Endothelial cell of umbilical vein (primary cell): Measurements from ENCODE around the gene ARL8A. TPM values are rescaled to one million over a fixed set of nuclear protein-coding genes. Genes with fewer than 3 reads are reported as not detected.

Experiments
- BruUV-seq: library from RNA; stranded (reverse); fragments of 400-500 nt; replicated peaks from 2 replicates; lab custom pipeline; 2021; lab: Mats Ljungman, UMichigan
- CTCF ChIA-PET: fragments of 300-600, 350-600 bp; sonication (Branson Sonifier 250); formaldehyde crosslinking; loops from one replicate; lab custom pipeline; 2021; ENCODE audit warnings: antibody characterized with exemption, inconsistent platforms; lab: Charles Lee
- POLR2A ChIA-PET: fragments of 300-600, 350-600 bp; sonication (Branson Sonifier 250); formaldehyde crosslinking; loops from one replicate; lab custom pipeline; 2021; ENCODE audit warnings: antibody characterized with exemption, inconsistent platforms; lab: Charles Lee
- DNase-seq: peaks from one replicate; pipeline ENCODE4 v3.0.0-alpha.2; 2011; ENCODE audit warnings: low read depth, low spot score
- FAIRE-seq: peaks from 2 replicates; lab custom pipeline; 2011; peaks lifted over from hg19 to GRCh38; lab: Jason Lieb, UNC
- H2AFZ ChIP-seq: 2 replicates; pipeline ENCODE4 v1.6.0; 2012; ENCODE audit warnings: low read depth, low read length, control low read depth, inconsistent platforms
- H3K27ac ChIP-seq: 2 replicates; pipeline ENCODE4 v1.5.1; 2011; ENCODE audit warnings: low read depth, mild to moderate bottlenecking, control low read depth, low read length, moderate library complexity; ENCODE audit not compliant: insufficient read depth
- H3K27me3 ChIP-seq, 2 experiments: 2 replicates each; pipeline versions ENCODE4 v1.6.0 to v1.6.1; 2011; ENCODE audit warnings: low read length in 2 of 2, mixed read lengths in 1 of 2; ENCODE audit not compliant: control insufficient read depth in 2 of 2, insufficient read depth in 2 of 2
- H3K36me3 ChIP-seq, 2 experiments: 2 replicates in 1 of 2; 3 replicates in 1 of 2; pipeline ENCODE4 v1.5.1; 2011; ENCODE audit warnings: low read length in 2 of 2, mild to moderate bottlenecking in 1 of 2, moderate library complexity in 1 of 2; ENCODE audit not compliant: control insufficient read depth in 2 of 2, insufficient read depth in 2 of 2; ENCODE audit errors: extremely low read depth in 1 of 2
- H3K4me1 ChIP-seq: 3 replicates; pipeline ENCODE4 v1.5.1; 2011; ENCODE audit warnings: mild to moderate bottlenecking, low read length; ENCODE audit not compliant: control insufficient read depth, insufficient read depth; ENCODE audit errors: extremely low read depth
- H3K4me2 ChIP-seq: 2 replicates; pipeline ENCODE4 v1.6.1; 2011; ENCODE audit warnings: low read length, control low read depth, mixed read lengths; ENCODE audit not compliant: insufficient read depth
- H3K4me3 ChIP-seq, 3 experiments: fragments of 200-600 bp in 1 of 3; sonication (generic), shearing (Covaris generic) in 1 of 3; replicated peaks in 1 of 3; 2 replicates each; pipeline ENCODE4 v1.5.1; 2011 to 2016; ENCODE audit warnings: control low read depth in 3 of 3, low read length in 3 of 3, mild to moderate bottlenecking in 2 of 3, inconsistent platforms in 1 of 3, low read depth in 1 of 3, moderate library complexity in 1 of 3; ENCODE audit not compliant: insufficient read depth in 1 of 3
- H3K79me2 ChIP-seq: 2 replicates; pipeline ENCODE4 v1.6.0; 2012; ENCODE audit warnings: low read length, inconsistent platforms; ENCODE audit not compliant: control insufficient read depth, insufficient read depth
- H3K9ac ChIP-seq: replicated peaks from 2 replicates; pipeline ENCODE3; 2011; ENCODE audit warnings: low read length, control low read depth; ENCODE audit not compliant: insufficient read depth; ENCODE audit errors: extremely low read depth
- H3K9me1 ChIP-seq: replicated peaks from 3 replicates; pipeline ENCODE4 v1.6.0; 2011; ENCODE audit warnings: mild to moderate bottlenecking, low read length; ENCODE audit not compliant: control insufficient read depth, insufficient read depth; ENCODE audit errors: extremely low read depth
- H3K9me3 ChIP-seq: replicated peaks from 2 replicates; pipeline ENCODE4 v1.5.1; 2012; ENCODE audit warnings: low read length, inconsistent platforms; ENCODE audit not compliant: control insufficient read depth, insufficient read depth
- H4K20me1 ChIP-seq: replicated peaks from 2 replicates; pipeline ENCODE3; 2011; ENCODE audit warnings: mild to moderate bottlenecking, low read length; ENCODE audit not compliant: control insufficient read depth, insufficient read depth; ENCODE audit errors: extremely low read depth
- EZH2 ChIP-seq: IDR thresholded peaks from 2 replicates; pipeline ENCODE4 v1.6.1; 2012; ENCODE audit warnings: borderline replicate concordance, low read depth, mild to moderate bottlenecking, moderate library complexity, low read length, inconsistent platforms; ENCODE audit not compliant: severe bottlenecking
- FOS ChIP-seq: IDR thresholded peaks from 2 replicates; pipeline ENCODE4 v1.6.1; 2011; ENCODE audit warnings: mild to moderate bottlenecking, low read length, moderate library complexity, borderline replicate concordance; ENCODE audit not compliant: insufficient read depth
- GATA2 ChIP-seq: IDR thresholded peaks from 2 replicates; pipeline ENCODE4 v1.7.0; 2011; ENCODE audit warnings: low read depth, mild to moderate bottlenecking, moderate library complexity, mixed read lengths, low read length; ENCODE audit not compliant: insufficient read length, insufficient read depth
- JUN ChIP-seq: IDR thresholded peaks from 2 replicates; pipeline ENCODE4 v1.6.1; 2011; ENCODE audit warnings: borderline replicate concordance, low read depth; ENCODE audit not compliant: insufficient read length, insufficient read depth
- MAX ChIP-seq: IDR thresholded peaks from 2 replicates; pipeline ENCODE4 v1.6.1; 2011; ENCODE audit not compliant: insufficient read depth, insufficient read length
- MYC ChIP-seq: IDR thresholded peaks from one replicate; pipeline ENCODE4 v1.6.1; 2011; ENCODE audit warnings: mild to moderate bottlenecking, low read depth, low read length
- POLR2A ChIP-seq: IDR thresholded peaks from 2 replicates; pipeline ENCODE4 v1.6.1; 2012; ENCODE audit warnings: low read depth, mild to moderate bottlenecking, control low read depth, low read length
- POLR2AphosphoS5 ChIP-seq: IDR thresholded peaks from 2 replicates; pipeline ENCODE4 v1.6.1; 2012; ENCODE audit warnings: low read depth, mild to moderate bottlenecking, control low read depth, low read length, moderate library complexity; ENCODE audit not compliant: insufficient read depth
- dilution Hi-C: fragments of 300-500 bp; cut with MboI; formaldehyde crosslinking; loops from one replicate; pipeline ENCODE4 v1.15.0; 2019; ENCODE audit warnings: low sequenced_read_pairs; ENCODE audit not compliant: extremely low pct_ligation_motif_present
- intact Hi-C: fragments of 100-400 bp; cut with micrococcal nuclease; formaldehyde crosslinking; loops from one replicate; pipeline ENCODE4 v1.10.0; 2022
- polyA plus RNA-seq, 4 experiments: library from polyadenylated mRNA; depleted of rRNA in 3 of 4; stranded (reverse) in 3 of 4; unstranded in 1 of 4; fragments of >200 nt; gene quantifications; 2 replicates each; pipeline versions ENCODE4 v1.2.1 to v1.2.3, GENCODE V29; 2011 to 2012; ENCODE audit warnings: missing spikeins in 1 of 4
- total RNA-seq: library from RNA; stranded (reverse); gene quantifications from 2 replicates; pipeline ENCODE4 v1.2.3, GENCODE V29; 2021
- TF ChIP-seq, protein P1 (sequence below), 2 donors: IDR thresholded peaks; 1 replicate in 1 of 2; 2 replicates in 1 of 2; pipeline ENCODE4 v1.5.1; 2011; ENCODE audit warnings: low read length in 2 of 2, mild to moderate bottlenecking in 2 of 2, moderate library complexity in 2 of 2, control low read depth in 1 of 2, inconsistent platforms in 1 of 2, low read depth in 1 of 2; ENCODE audit not compliant: insufficient read depth in 1 of 2; ENCODE audit errors: extremely low read depth in 1 of 2

ARL8A gene
- total and polyA plus RNA-seq, 2 donors (not counting 3 experiments of a cell fraction or from before 2014, with no cell fraction given), result 54.3 to 69.5 TPM

DNA sequence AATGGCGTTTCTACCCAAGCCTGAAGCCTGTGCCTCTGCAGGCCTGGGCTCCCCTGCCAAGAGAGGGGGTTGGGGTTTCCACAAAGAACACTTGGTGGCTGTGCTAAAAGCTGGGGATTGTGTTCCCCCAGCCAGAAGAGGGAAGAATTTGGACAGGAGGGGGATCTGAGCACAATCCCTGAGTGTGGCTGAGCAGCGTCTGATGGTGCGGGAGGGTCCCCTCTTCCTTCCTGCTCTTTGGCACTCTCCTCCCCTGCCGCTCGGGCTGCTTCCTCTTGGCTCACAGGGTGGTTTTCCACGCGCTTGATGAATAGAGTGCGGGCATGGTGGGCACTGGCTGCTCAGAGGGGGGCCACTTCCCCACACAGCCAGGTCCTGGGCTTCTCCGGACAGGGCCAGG is 18.1 kb downstream of the ARL8A start:
- no peak overlapping the region for H2AFZ ChIP-seq

More for the DNA sequence above, 18.1 kb downstream of the ARL8A start:
- Histone ChIP-seq H3K9me3 (no peaks in the 10 kb centered on the region), H3K4me2 (no peak overlapping the region), H3K4me1 (no peaks in the 10 kb centered on the region), H3K27ac (no peak overlapping the region), H3K36me3 (no peaks in the 10 kb centered on the region), H3K9me1 (no peaks in the 10 kb centered on the region), H3K4me3 (no peak overlapping the region), H3K79me2 (no peaks in the 10 kb centered on the region), H3K9ac (no peak overlapping the region), H3K27me3 (peaks cover 4 to 10% of the 10 kb centered on the region in 2 experiments), H4K20me1 (no peaks in the 10 kb centered on the region)
- intact Hi-C loops (no loop called here), dilution Hi-C loops (no loop called here)
- DNase-seq (no peak), FAIRE-seq (no peak)
- CTCF ChIA-PET, result no interaction called here
- POLR2A ChIA-PET, result no interaction called here
- no TSS peak for BruUV-seq
- TF ChIP-seq JUN (no peak), MYC (no peak), EZH2 (no peak), POLR2AphosphoS5 (no peak), MAX (no peak), GATA2 (no peak), FOS (no peak), POLR2A (no peak)
- TF ChIP-seq, protein P1, sequence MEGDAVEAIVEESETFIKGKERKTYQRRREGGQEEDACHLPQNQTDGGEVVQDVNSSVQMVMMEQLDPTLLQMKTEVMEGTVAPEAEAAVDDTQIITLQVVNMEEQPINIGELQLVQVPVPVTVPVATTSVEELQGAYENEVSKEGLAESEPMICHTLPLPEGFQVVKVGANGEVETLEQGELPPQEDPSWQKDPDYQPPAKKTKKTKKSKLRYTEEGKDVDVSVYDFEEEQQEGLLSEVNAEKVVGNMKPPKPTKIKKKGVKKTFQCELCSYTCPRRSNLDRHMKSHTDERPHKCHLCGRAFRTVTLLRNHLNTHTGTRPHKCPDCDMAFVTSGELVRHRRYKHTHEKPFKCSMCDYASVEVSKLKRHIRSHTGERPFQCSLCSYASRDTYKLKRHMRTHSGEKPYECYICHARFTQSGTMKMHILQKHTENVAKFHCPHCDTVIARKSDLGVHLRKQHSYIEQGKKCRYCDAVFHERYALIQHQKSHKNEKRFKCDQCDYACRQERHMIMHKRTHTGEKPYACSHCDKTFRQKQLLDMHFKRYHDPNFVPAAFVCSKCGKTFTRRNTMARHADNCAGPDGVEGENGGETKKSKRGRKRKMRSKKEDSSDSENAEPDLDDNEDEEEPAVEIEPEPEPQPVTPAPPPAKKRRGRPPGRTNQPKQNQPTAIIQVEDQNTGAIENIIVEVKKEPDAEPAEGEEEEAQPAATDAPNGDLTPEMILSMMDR (IDR thresholded peaks at IDR 0.05; ENCODE audit: extremely low read depth in 1 of 2, insufficient read depth in 1 of 2, low read depth in 1 of 2, low read length in 2 of 2), result no peak
